Left ventricle myocardium superior (tissue), 1 donor: ENCODE results near the gene GSK3B. TPM values are rescaled to one million over a fixed set of nuclear protein-coding genes. Genes with fewer than 3 reads are reported as not detected.
A peak's percentile ranks its signal among the peaks of the same experiment; 100 is the strongest.

ENCODE experiments used
- ATAC-seq: fragments of 200-7000 bp; cut with Tn5 transposase; one replicate; pipeline ENCODE4 v1.9.1; 2020; ENCODE audit warnings: mild to moderate bottlenecking, moderate library complexity
- DNase-seq: peaks from one replicate; pipeline ENCODE4 v3.0.0-alpha.2; 2020
- intact Hi-C: fragments of 100-400 bp; cut with micrococcal nuclease; formaldehyde crosslinking; loops from one replicate; pipeline ENCODE4 v1.11.0; 2022
- total RNA-seq: library from RNA; stranded (reverse); fragmentation: NEBNext Ultra II Directional; extraction: Animal tissue kit (Norgen Biotek cat#: 25700); gene quantifications from one replicate; pipeline ENCODE4 v1.2.1, GENCODE V29; 2021
- donor health status: DM: no; HTN: yes; CAD: no; lungs with severe emphysema.

The GSK3B gene
- total RNA-seq, 1 donor from 2014 or later: 45.7 TPM

DNA sequence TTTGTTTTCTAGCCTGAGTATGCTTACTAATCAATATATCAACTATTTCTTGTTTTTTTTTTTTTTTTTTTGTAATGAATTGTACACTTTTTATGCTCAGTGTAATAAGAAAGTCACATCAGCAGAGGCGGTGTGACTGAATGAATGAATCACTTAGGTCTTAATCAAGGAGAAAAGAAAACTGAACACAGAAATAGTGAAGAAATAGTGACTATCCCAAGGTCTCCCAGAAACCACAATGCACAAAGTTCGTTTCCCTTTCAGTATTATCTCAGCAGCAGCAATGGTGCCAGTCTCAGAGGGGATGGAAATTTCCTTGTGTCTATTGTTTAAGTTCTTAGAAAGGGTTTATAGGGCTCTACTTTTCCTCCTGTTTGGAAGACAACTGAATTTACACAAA is 231.6 kb downstream of the GSK3B start:
- ATAC-seq (no peak), DNase-seq (no peak)
- intact Hi-C loops: no loop called here

DNA sequence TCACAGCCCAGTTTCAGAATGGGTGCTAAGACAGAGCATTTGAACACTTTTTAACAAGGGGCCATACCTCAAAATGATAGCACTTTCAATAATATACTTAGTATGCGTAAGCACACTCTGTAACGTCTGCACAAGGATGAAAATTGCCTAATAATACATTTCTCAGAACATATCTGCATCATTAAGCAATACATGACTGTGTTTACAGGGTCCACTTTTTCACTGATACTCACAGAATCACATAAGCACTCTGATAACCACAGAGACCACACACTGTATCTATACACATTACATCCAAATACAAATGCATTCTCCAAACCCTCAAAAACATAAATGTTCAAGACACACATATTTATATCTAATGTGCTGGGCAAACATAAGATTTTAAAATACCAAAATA is 232.6 kb downstream of the GSK3B start:
- ATAC-seq: no peak
- DNase-seq: no peak
- intact Hi-C loops: no loop called here

DNA sequence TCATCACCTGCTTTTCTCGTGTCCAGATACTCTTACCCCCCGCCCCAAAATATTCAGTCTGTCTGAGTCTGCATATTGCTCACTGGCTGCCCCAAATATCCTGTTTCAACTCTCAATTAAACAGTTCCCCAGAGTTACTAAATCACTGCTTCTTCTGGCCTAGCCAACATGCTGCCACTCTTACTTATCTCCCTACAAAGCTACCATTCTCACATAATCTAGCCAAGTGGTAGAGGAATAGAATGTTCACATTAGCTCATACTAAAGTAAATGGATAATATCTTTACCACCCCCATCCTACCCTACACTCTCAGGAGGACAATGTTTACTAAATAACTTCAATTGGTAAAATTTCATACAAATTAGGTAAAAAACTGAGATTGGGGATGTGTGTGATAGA is 234.5 kb downstream of the GSK3B start:
- peak; percentile 65 for ATAC-seq
- intact Hi-C loops: no loop called here

DNA sequence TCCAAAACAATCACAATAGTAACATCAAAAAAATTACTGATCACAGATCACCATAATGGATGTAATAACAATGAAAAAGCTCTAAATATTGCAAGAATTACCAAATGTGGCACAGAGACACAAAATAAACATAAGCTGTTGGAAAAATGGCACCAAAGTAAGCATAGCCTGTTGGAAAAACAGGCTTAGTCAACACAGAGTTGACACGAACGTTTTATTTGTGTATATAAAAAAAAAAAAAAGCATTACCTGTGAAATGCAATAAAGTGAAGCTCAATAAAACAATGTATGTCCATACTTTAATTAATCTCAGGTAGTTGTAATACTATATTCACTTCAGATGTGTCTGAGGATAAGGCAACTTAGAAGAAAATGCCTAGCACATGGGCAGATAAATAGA is 235.3 kb downstream of the GSK3B start:
- intact Hi-C loops: no loop called here
- DNase-seq: no peak
- ATAC-seq: no peak

More for the DNA sequence above, 234.5 kb downstream of the GSK3B start:
- no peak for DNase-seq

DNA sequence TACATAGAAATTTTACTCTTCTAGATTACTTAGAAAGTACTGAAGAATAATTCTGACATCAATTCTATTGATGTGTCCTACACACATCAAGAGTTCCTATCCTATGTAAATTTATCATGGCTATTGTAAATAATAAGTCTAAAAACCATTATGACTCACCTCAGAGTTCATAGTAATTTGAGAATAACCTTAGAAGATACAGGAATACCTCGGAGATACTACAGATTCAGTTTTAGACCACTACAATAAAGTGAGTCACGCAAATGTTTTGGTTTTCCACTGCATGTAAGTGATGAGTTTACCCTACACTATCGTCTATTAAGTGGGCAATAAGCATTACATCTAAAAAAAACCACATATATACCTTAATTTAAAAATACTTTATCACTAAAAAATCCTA is 237.6 kb downstream of the GSK3B start:
- no peak for DNase-seq
- ATAC-seq: no peak
- intact Hi-C loops: no loop called here

DNA sequence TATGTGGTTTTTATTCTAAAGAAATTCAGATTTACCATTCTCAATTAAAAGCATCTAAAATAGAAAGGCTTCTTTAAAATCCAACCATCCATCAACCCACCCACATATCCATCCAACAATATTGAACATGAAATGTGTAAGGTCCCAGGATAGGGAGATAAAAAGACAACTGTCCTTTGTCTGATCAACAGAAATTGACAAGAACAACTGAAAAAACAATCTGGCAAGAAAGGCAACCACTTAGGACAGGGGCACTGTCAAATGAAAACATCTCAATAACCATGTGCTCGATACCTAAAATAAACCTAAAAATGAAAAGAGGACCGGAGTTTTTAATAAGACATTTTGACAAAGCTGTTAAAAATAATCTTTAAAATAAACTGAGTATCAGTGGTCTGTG is 245.1 kb downstream of the GSK3B start:
- intact Hi-C loops: no loop called here
- no peak for DNase-seq
- no peak for ATAC-seq

DNA sequence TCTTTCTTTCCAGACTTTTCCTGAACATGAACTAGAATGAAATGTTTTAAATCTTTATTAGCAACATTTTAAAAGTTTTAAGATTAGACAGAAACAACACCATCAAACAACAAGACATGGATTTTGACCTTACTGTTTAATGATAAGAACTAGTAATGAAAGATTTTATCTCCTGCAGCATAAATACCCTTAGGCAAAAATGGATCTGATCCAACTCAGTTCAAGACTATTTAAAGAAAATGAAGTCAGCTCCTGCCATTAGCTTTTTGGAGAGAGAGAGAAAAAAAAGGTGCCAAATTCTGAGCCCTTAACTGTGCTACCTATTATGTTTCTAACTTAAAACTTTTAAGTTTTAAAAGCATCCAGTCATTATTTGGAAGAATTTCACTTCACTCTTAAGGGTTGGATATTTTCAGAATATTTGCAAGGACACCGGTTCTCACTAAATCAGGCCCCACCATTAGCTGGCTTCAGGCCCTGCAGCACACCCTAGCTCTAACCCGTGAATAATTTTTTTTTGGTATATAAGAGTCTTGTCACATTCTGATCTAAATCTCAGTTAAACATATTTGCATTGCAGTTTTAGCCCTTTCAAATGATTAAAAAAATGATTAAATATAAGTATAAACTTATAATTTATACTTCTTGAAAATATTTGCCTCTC is 252.3 kb downstream of the GSK3B start:
- peak; percentile 42 for ATAC-seq
- intact Hi-C loops: no loop called here
- DNase-seq: no peak

DNA sequence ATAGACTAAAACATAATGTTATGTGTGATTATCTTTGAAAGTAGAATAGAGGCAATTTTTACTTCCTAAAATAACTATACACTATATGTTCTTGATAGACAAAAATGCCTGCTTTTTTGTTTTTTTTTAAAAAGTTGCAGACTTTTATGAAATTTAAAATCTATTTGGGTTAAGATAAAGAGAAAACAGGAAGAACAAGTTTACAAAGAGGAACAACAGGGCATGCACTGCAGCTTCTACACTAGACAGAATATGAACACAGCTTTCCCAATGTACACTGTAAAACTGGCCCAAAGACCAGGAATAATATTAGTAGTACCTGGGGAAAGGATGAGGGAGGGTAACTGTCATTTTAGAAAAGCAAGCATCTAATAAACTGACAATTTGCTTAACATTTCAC is 258.7 kb downstream of the GSK3B start:
- DNase-seq (no peak), ATAC-seq (no peak)
- intact Hi-C loops: no loop called here

DNA sequence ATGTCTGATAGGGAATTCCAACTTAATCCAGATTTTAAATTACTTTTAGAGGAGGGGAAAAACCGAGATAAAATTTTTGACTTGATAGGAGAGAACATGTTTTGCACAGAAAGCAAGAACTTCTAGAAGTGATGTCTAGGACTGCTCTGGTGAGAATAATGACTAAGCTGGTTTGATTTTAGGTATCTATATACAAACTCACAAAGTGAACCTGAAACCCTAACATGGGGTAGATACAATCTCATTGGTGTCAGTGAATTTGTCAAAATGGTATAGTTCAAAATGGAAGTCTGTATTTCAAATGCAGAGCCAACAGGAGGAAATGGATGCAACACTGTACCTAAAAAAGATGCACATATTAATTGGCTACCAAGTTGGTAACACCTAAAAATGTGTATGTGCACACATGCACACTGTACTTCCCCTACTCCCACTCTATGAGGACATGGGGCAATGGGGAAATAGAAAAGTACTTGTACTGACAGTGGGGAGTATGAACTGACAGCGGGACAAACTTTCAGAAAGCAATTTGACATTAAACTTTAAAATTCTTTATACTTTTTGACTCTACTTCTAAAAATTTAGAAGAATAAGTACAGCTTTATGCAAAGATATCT is 259.4 kb downstream of the GSK3B start:
- ATAC-seq (no peak), DNase-seq (no peak)
- intact Hi-C loops: no loop called here

DNA sequence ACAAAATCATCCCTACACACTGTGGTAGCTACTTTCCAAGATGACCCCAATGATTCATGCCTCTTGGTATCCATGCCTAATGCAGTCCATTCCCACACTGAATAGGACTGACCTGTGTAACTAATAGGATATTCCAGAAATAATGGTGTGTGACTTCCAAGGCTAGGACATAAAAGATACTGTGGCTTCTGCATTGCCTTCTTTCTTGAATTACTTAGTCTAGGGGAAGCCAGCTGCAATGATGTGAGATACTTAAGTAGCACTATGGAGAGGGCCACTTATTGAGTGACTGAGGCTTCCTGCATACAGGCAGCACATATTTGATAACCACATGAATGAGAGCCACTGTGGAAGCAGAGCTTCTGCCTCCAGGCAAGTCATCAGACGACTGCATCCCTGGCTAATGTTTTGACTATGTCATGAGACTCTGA is 262.3 kb downstream of the GSK3B start:
- intact Hi-C loops: no loop called here
- no peak for DNase-seq
- ATAC-seq: no peak

DNA sequence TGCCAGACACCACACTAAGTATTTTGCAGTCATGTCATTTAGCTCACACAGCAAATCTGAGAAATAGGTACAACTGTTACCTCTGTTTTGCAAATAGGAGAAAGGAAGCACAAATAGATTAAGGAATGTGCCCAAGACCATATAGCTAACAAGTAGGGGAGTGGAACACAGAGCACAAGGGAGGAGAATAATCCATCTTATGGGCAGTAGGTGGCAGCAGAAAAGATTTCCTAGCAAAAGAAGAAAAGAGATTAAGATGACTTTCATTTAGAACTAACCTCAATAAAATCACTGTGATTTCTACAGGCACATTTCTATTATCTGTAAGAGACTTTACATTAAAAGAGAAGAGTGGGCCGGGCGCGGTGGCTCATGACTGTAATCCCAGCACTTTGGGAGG is 263.2 kb downstream of the GSK3B start:
- DNase-seq (no peak), ATAC-seq (no peak)
- intact Hi-C loops: no loop called here

DNA sequence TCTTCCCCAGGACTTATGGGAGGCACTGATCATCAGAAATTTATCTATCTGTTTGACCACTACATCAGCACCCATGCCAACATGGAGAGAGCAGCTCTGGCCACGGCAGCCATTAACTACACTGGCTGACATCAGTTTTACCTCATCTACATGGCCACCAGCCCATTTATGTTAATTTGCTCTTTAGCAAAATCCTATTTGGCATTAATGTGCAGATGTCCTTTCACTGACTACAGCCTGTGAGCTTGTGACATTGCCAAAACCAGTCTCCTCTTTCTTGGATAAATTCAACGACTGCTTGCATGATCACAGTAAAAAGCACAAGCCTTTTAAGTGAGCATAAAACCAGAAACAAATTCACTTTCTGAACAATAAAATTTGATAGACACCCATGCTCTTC is 264.8 kb downstream of the GSK3B start:
- intact Hi-C loops: no loop called here
- DNase-seq: no peak
- ATAC-seq: no peak

DNA sequence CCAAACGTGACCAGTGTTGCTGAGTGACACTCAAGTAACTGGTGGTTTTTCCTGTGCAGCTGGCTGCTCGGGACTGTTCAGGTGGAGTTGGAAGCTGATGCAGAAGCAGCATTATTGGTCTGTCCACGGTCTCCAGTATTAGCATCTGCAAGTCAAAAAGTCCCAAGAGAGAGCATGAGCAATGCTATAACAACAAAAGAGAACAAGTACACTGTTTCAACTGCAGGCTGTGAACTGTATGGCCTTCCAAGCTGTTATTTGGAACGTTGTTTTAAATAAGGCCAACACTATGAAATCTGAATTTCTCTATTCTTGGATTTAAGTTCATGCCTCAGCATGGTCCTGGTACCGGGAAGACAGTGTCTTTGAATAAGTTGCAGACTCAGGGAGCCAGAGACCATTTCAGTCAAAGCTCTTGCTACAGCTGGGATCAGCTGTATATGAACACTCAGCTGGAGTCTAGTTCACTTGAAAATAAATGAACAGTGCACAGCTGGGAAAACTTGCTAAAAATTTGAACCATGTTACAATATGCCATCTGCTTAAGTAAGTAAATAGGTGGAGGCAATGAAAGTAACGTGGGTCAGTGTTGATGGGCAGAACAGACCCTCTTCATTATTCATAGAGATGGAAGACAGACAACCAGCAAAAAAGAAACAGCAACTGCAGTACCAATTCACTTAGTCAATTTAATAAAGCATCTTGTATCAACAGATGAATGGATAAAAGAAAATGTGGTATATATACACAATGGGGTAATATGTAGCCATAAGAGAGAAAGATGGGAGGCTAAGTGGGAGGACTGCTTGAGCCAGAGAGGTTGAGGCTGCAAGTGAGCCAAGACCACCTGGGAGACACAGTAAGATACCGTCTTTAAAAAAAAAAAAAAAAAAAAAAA is 267.3 kb downstream of the GSK3B start:
- intact Hi-C loops: no loop called here
- no peak for DNase-seq
- peak; percentile 31 for ATAC-seq

DNA sequence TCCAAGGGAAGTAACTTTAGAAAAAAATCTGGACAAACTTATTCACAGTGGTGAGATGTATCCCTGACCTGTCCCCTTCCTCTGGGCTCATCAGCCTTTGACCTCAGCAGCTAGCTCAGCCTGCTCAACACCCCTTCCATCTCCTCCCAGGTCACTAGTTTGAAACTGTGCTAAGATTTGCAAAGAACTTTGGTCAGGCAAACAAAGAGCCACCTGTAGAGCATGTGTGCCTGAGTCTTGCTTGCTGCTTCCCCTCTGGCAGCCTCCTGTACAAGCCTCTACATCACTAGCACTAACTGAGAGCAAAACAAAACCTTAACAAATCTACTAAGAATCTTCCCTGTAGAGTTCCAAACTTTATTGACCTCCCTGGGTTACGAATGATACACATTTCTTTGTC is 268.4 kb downstream of the GSK3B start:
- ATAC-seq (no peak), DNase-seq (no peak)
- intact Hi-C loops: no loop called here

DNA sequence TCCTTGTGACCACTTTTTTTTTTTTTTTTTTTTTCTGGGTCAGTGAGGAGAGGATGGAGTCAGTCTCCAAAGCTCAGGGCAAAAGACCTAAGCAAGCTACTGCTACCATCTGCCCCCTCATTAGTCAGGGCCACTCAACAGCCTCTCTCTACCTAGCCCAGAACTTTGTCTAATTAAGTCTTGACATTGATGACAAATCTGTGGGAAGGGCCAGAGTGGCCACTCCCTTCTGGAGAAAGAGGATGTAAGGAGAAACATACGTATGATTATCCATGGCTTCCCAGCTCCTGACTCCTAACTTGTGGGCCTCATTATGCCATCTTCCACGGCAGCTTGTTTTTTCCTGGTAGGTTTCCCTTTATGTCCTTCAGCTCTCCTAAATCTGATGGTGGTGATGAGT is 274.4 kb downstream of the GSK3B start:
- intact Hi-C loops: no loop called here
- ATAC-seq (no peak), DNase-seq (no peak)

DNA sequence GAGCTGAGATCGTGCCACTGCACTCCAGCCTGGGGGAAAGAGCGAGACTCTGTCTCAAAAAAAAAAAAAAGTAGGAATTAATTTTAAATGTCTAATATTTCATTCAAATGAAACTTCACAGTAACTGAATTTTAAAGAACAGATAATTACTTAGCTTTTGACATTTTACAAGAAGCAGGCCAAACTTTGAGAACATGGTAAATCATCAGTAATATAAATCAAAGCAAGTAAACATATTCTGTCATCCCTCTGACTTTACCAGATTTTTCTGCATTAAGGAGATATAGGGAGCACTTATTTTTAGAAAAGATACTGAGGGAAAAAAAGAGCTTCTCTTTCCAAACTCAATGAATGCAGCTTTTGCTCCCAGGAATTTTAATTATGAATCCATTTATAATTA is 275.3 kb downstream of the GSK3B start:
- DNase-seq (no peak), ATAC-seq (no peak)
- intact Hi-C loops: no loop called here

DNA sequence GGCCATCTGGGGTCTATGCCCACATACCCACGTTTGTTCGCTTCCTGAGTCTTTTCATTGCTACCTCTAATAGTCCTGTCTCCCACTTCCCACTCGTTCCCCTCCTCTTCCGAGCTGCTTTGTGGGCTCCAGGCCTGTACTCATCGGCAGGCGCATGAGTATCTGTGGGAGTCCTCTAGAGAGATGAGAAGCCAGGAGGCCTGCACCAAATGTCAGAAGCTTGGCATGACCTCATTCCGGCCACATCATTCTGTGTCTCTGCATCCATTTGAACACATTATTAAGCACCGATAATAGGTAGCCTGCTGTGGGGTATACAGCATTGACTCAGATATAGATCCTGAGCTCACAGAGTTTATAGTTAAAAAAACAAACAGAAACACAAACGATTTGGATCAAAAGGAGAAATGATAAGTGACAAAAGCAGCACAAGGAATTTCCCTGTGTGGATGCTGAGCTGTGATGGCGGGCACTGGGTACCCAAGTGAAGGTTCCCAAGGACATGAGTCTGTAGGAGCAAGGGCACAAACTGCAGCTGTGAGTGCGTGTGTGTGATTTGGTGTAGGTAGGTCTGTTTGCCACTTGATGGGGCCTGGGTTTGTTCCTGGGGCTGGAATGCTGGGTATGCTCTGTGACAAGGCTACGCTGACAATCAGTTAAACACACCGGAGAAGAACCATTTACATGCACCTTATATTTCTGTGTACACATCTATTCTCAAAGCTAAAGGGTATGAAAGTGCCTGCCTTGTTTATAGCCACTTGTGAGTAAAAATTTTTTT is 276.5 kb downstream of the GSK3B start:
- intact Hi-C loops: no loop called here
- no peak for DNase-seq
- ATAC-seq: no peak

DNA sequence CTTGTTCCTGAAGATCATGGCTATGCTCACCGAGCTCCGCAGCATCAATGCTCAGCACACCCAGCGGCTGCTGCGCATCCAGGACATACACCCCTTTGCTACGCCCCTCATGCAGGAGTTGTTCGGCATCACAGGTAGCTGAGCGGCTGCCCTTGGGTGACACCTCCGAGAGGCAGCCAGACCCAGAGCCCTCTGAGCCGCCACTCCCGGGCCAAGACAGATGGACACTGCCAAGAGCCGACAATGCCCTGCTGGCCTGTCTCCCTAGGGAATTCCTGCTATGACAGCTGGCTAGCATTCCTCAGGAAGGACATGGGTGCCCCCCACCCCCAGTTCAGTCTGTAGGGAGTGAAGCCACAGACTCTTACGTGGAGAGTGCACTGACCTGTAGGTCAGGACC is 277.2 kb downstream of the GSK3B start:
- intact Hi-C loops: no loop called here
- peak; percentile 66 for DNase-seq
- ATAC-seq: peak; percentile 74

DNA sequence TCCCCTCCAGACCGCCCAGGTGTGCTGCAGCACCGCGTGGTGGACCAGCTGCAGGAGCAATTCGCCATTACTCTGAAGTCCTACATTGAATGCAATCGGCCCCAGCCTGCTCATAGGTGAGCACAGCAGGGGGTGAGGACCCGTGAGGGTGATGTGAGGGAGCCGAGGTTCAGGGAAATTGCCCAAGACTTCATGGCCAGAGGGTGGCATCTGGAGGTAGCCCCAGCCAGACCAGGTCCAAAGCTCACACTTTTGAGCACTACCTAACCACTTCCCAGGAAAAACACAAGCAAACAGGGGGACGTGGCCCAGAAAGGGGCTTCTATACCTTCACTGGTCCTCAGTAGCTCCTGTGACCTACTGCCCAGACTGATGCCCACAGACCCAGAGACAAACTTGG is 278.5 kb downstream of the GSK3B start:
- DNase-seq: no peak
- intact Hi-C loops: no loop called here
- no peak for ATAC-seq
